ENCODE data around the gene EXOC2.
"Not testable (repeated sequence)": the region's sequence is repeated elsewhere in the genome, so short reads cannot be mapped to it uniquely, and the experiment has no call there.

The EXOC2 gene

GRCh38 chr6:680666-681340, 12.1 kb downstream of the EXOC2 start:
- no peak for DNase-seq

GRCh38 chr6:680251-680650, 12.7 kb downstream of the EXOC2 start:
- no peak for DNase-seq

- no peak for DNase-seq
These were observed 13.7 kb downstream of the EXOC2 start for GRCh38 chr6:679282-679681.

- DNase-seq = no peak
These were observed 14.4 kb downstream of the EXOC2 start for GRCh38 chr6:678520-678919.

- DNase-seq = no peak
These were observed 15.0 kb downstream of the EXOC2 start for GRCh38 chr6:677919-678318.

GRCh38 chr6:674956-675355, 18.0 kb downstream of the EXOC2 start:
- DNase-seq = no peak

- no peak for DNase-seq
These were observed 18.5 kb downstream of the EXOC2 start for GRCh38 chr6:674406-674805.

- no peak for DNase-seq
These were observed 25.5 kb downstream of the EXOC2 start for GRCh38 chr6:667253-667927.

GRCh38 chr6:665403-666267, 27.3 kb downstream of the EXOC2 start:
- no peak for DNase-seq

- not testable (repeated sequence) for DNase-seq
These were observed 29.2 kb downstream of the EXOC2 start for GRCh38 chr6:663788-664187.

- DNase-seq = no peak
These were observed 33.0 kb downstream of the EXOC2 start for GRCh38 chr6:659716-660581.

GRCh38 chr6:658244-658643, 34.7 kb downstream of the EXOC2 start:
- DNase-seq = no peak

- no peak for DNase-seq
These were observed 35.2 kb downstream of the EXOC2 start for GRCh38 chr6:657743-658142.

GRCh38 chr6:656460-657252, 36.3 kb downstream of the EXOC2 start, which contains the start of gene HUS1B:
TSS of gene HUS1B (minus strand) at chr6:657100. CDS start at chr6:656944, 156 bp downstream.
- DNase-seq = no peak

- DNase-seq = no peak
These were observed 38.8 kb downstream of the EXOC2 start for GRCh38 chr6:654136-654535.

- DNase-seq = no peak
These were observed 40.1 kb downstream of the EXOC2 start for GRCh38 chr6:652865-653264.

GRCh38 chr6:650098-650497, 42.8 kb downstream of the EXOC2 start:
- no peak for DNase-seq

GRCh38 chr6:642805-643204, 50.1 kb downstream of the EXOC2 start:
- no peak for DNase-seq

- no peak for DNase-seq
These were observed 51.5 kb downstream of the EXOC2 start for GRCh38 chr6:641225-641985.

GRCh38 chr6:636488-636887, 56.5 kb downstream of the EXOC2 start:
- DNase-seq = no peak

- no peak for DNase-seq
These were observed 57.7 kb downstream of the EXOC2 start for GRCh38 chr6:635233-635632.

All from stimulated activated naive CD4-positive, alpha-beta T cell treated with Interleukin-2 at 50 U/mL for 16 hours (primary cell).